K562 (cell line): Measurements from ENCODE around the gene PRPF6. TPM values are rescaled to one million over a fixed set of nuclear protein-coding genes. Genes with fewer than 3 reads are reported as not detected.

Experiments used
- ATAC-seq: fragments of 200-7000 bp; cut with Tn5 transposase; 3 replicates; pipeline ENCODE4 v1.9.1; 2020; ENCODE audit warnings: moderate library complexity
- BruUV-seq: library from RNA; stranded (reverse); fragments of 400-500 nt; replicated peaks from 2 replicates; lab custom pipeline; 2021; lab: Mats Ljungman, UMichigan
- CTCF ChIA-PET: fragments of 300-600 bp; formaldehyde crosslinking; extraction: SDS; loops from one replicate; lab custom pipeline; 2021; ENCODE audit warnings: low intra/inter-chr PET ratio; lab: Yijun Ruan, JAX
- POLR2A ChIA-PET: fragments of 300-600, 350-650 bp; sonication (Branson Sonifier 250); formaldehyde crosslinking; extraction: SDS; loops from one replicate; lab custom pipeline; 2021; ENCODE audit warnings: antibody characterized with exemption, inconsistent platforms; lab: Yijun Ruan, JAX
- DNase-seq, 4 experiments: peaks; one replicate each; pipeline versions ENCODE4 v3.0.0 to v3.0.0-alpha.2; 2011 to 2018; ENCODE audit warnings: low spot score in 3 of 4, mixed read lengths in 3 of 4; ENCODE audit errors: extremely low read depth in 1 of 4
- FAIRE-seq: peaks from 2 replicates; lab custom pipeline; 2011; peaks lifted over from hg19 to GRCh38; lab: Jason Lieb, UNC
- H2AFZ ChIP-seq: 2 replicates; pipeline ENCODE4 v1.6.0; 2011; ENCODE audit warnings: low read depth, low read length, control low read depth, inconsistent platforms
- H3K27ac ChIP-seq: fragments of 200-600 bp; 3 replicates; pipeline ENCODE4 v1.8.0; 2011; ENCODE audit warnings: low read depth, mild to moderate bottlenecking, control low read depth, inconsistent platforms, low read length, moderate library complexity, mixed read lengths; ENCODE audit errors: extremely low read depth
- H3K27me3 ChIP-seq, 2 experiments: fragments of 300-600 bp in 1 of 2; 2 replicates in 1 of 2; 3 replicates in 1 of 2; pipeline versions ENCODE4 v1.6.0 to v1.8.0; 2011; ENCODE audit warnings: inconsistent platforms in 2 of 2, low read length in 2 of 2, mild to moderate bottlenecking in 1 of 2, mixed read lengths in 1 of 2, moderate library complexity in 1 of 2; ENCODE audit not compliant: control insufficient read depth in 2 of 2, insufficient read depth in 2 of 2
- H3K36me3 ChIP-seq: fragments of 300-600 bp; 3 replicates; pipeline ENCODE4 v1.8.0; 2011; ENCODE audit warnings: mild to moderate bottlenecking, low read length, inconsistent platforms; ENCODE audit not compliant: control insufficient read depth, insufficient read depth
- H3K4me1 ChIP-seq, 2 experiments: fragments of 200-600 bp in 1 of 2; replicated peaks in 1 of 2; 2 replicates in 1 of 2; 3 replicates in 1 of 2; pipeline versions ENCODE4 v1.5.1 to v1.8.0; 2011; ENCODE audit warnings: inconsistent platforms in 2 of 2, low read length in 2 of 2, mild to moderate bottlenecking in 1 of 2, mixed read lengths in 1 of 2, moderate library complexity in 1 of 2; ENCODE audit not compliant: control insufficient read depth in 2 of 2, insufficient read depth in 2 of 2
- H3K4me2 ChIP-seq: 2 replicates; pipeline ENCODE4 v1.6.1; 2011; ENCODE audit warnings: low read length, control low read depth, inconsistent platforms, mixed read lengths; ENCODE audit not compliant: insufficient read depth
- H3K4me3 ChIP-seq: fragments of 200-600 bp; sonication (generic), shearing (Covaris generic); 2 replicates; pipeline ENCODE4 v1.5.1; 2016; ENCODE audit warnings: control low read depth, inconsistent platforms
- H3K79me2 ChIP-seq: fragments of 200-600 bp; 3 replicates; pipeline ENCODE4 v1.8.0; 2011; ENCODE audit warnings: low read length, inconsistent platforms; ENCODE audit not compliant: control insufficient read depth, insufficient read depth
- H3K9ac ChIP-seq, 2 experiments: 2 replicates each; pipeline versions ENCODE4 v1.6.0 to v1.6.1; 2011; ENCODE audit warnings: low read depth in 2 of 2, low read length in 2 of 2, control low read depth in 1 of 2, inconsistent platforms in 1 of 2, mild to moderate bottlenecking in 1 of 2, mixed read lengths in 1 of 2; ENCODE audit not compliant: insufficient read depth in 1 of 2
- H3K9me1 ChIP-seq: one replicate; pipeline ENCODE4 v1.6.0; 2011; ENCODE audit warnings: inconsistent platforms, mild to moderate bottlenecking, low read length, moderate library complexity; ENCODE audit not compliant: control insufficient read depth, insufficient read depth
- H3K9me3 ChIP-seq: replicated peaks from 2 replicates; pipeline ENCODE4 v1.5.1; 2011; ENCODE audit warnings: low read depth, low read length, inconsistent platforms; ENCODE audit not compliant: control insufficient read depth, insufficient read depth
- H4K20me1 ChIP-seq: replicated peaks from 2 replicates; pipeline ENCODE4 v1.6.1; 2011; ENCODE audit warnings: low read length, inconsistent platforms, mixed read lengths; ENCODE audit not compliant: control insufficient read depth, insufficient read depth
- ELF4 ChIP-seq: fragments of 450-650 bp; formaldehyde crosslinking; IDR thresholded peaks from 2 replicates; pipeline ENCODE4 v1.4.0; 2022; ENCODE audit warnings: missing genetic modification characterization
- ETV5 ChIP-seq: sonication (generic); formaldehyde crosslinking; IDR thresholded peaks from 2 replicates; pipeline ENCODE4 v1.4.0; 2020; ENCODE audit warnings: low read depth, mild to moderate bottlenecking, missing genetic modification reagents
- HDGF ChIP-seq: fragments of 450-650 bp; IDR thresholded peaks from 2 replicates; pipeline ENCODE4 v1.6.1; 2016
- POLR2B ChIP-seq: fragments of 450-650 bp; IDR thresholded peaks from 2 replicates; pipeline ENCODE4 v1.6.1; 2018; ENCODE audit warnings: low read depth; ENCODE audit not compliant: partially characterized antibody
- PREB ChIP-seq: sonication (generic); formaldehyde crosslinking; IDR thresholded peaks from 2 replicates; pipeline ENCODE4 v1.8.1; 2023; ENCODE audit warnings: mild to moderate bottlenecking, missing genetic modification reagents
- SNRNP70 ChIP-seq: fragments of 200-400 bp; formaldehyde crosslinking; optimal IDR thresholded peaks from 2 replicates; pipeline ENCODE3; 2017; ENCODE audit warnings: low read depth, low read length
- SREBF1 ChIP-seq: fragments of 150-350 bp; IDR thresholded peaks from 2 replicates; pipeline ENCODE4 v1.6.1; 2014; ENCODE audit warnings: antibody characterized with exemption, low read depth, low read length, borderline replicate concordance
- ZNF121 ChIP-seq: sonication (generic); formaldehyde crosslinking; conservative IDR thresholded peaks from 2 replicates; pipeline ENCODE4 v1.8.0; 2022; ENCODE audit warnings: missing genetic modification reagents
- WGBS: fragments of 100-300 bp; shearing (Covaris generic); methylation state at CpG from one replicate; pipeline ENCODE4 v1.1.6; 2016; ENCODE audit warnings: low coverage, mixed read lengths; ENCODE audit not compliant: insufficient coverage; ENCODE audit errors: missing lambda C conversion rate; 5-methylcytosine and 5-hydroxymethylcytosine counted together
- in situ Hi-C: fragments of 300-500 bp; cut with MboI; formaldehyde crosslinking; loops from 4 replicates; pipeline ENCODE4 v1.15.0; 2018; ENCODE audit warnings: inconsistent platforms, mixed read lengths
- intact Hi-C: fragments of 100-400 bp; cut with micrococcal nuclease; formaldehyde crosslinking; loops from 2 replicates; pipeline ENCODE4 v1.14.2; 2022
- polyA plus RNA-seq, 8 experiments: library from polyadenylated mRNA; depleted of rRNA in 4 of 8; stranded (reverse) in 5 of 8; unstranded in 3 of 8; fragments of >200 nt; fragmentation: Nextera tagmentation in 2 of 8; fragmentation: Illumina TruSeq in 1 of 8; extraction: Ambion mirVana in 2 of 8; extraction: Trizol in 1 of 8; gene quantifications; 2 replicates each; pipeline versions ENCODE4 v1.2.1 to v1.2.3, GENCODE V29; 2011 to 2014; ENCODE audit warnings: inconsistent platforms in 1 of 8, missing spikeins in 1 of 8
- total RNA-seq, 7 experiments: library from RNA; depleted of rRNA in 6 of 7; stranded (reverse); fragments of >200 nt in 6 of 7; fragmentation: Illumina TruSeq in 2 of 7; extraction: Trizol in 2 of 7; gene quantifications; 2 replicates each; pipeline versions ENCODE4 v1.2.1 to v1.2.3, GENCODE V29; 2011 to 2021; ENCODE audit warnings: low replicate concordance in 1 of 7

PRPF6 gene
- total and polyA plus RNA-seq, 9 of the 15 experiments (the other 6 are each of a cell fraction or from before 2014, with no cell fraction given) = 4.2 to 83.2 (median 59.9) TPM

GRCh38 chr20:63973160-63973479 is 7.8 kb upstream of the PRPF6 start:
- Histone ChIP-seq H3K79me2 (peaks cover 13% of the 10 kb centered on the region), H3K27me3 (no peaks in the 10 kb centered on the region)
- peak; percentile 81 for TF ChIP-seq ZNF121 (CRISPR knock-in tag)
- TF ChIP-seq POLR2B = peak; percentile 49
- no peak for TF ChIP-seq PREB (CRISPR knock-in tag)
- TF ChIP-seq SNRNP70 = no peak
- TF ChIP-seq SREBF1 = no peak
- no peak for TF ChIP-seq ETV5 (CRISPR knock-in tag)
- 0 out of 2 replicates have a peak, but pooled peaks have one; percentile 32 for TF ChIP-seq HDGF
- TF ChIP-seq ELF4 (CRISPR knock-in tag) = 0 out of 2 replicates have a peak, but pooled peaks have one; percentile 11
- TF ChIP-seq, all 486 proteins: peak for 4
- Histone ChIP-seq H3K4me3 (no peak overlapping the region), H2AFZ (no peak overlapping the region), H3K9me1 (peaks cover 3% of the 10 kb centered on the region), H3K4me2 (no peak overlapping the region; the same call in 1 of the 2 replicates), H3K36me3 (peaks cover 16% of the 10 kb centered on the region; the same call in 1 of the 3 replicates), H3K27ac (no peak overlapping the region), H3K4me1 (peaks cover 26 to 59% of the 10 kb centered on the region in 2 experiments), H3K9me3 (no peaks in the 10 kb centered on the region), H3K9ac (no peak overlapping the region), H4K20me1 (no peaks in the 10 kb centered on the region)
- in situ Hi-C loops = no loop called here
- no TSS peak for BruUV-seq
- FAIRE-seq = no peak
- POLR2A ChIA-PET = no interaction called here
- DNase-seq = no peak
- 96% methylated on average over 3 of the region's 3 CpGs for WGBS
- ATAC-seq = no peak
- CTCF ChIA-PET = interaction anchor here (1.2 to 2.1 kb wide), 3 partner anchors 197 to 435 kb away, joined by 3 to 25 read pairs (median 6); partner anchors contain the start of genes ARFRP1, PTK6 and ZGPAT
- intact Hi-C loops = loop anchor here (5.0 to 10.0 kb wide), 3 partner anchors 66 to 188 kb away; partner anchors contain the start of genes ABHD16B and TPD52L2
